Psoas muscle (tissue), 8 donors: ENCODE measurements around the gene CFDP1. TPM values are rescaled to one million over a fixed set of nuclear protein-coding genes. Genes with fewer than 3 reads are reported as not detected.

Source experiments
- ATAC-seq, 4 donors: fragments of 200-7000 bp; cut with Tn5 transposase; one replicate each; pipeline ENCODE4 v1.9.1; 2020; ENCODE audit warnings: moderate library complexity in 3 of 4, mild to moderate bottlenecking in 2 of 4
- DNase-seq, 2 donors: peaks; one replicate each; pipeline ENCODE4 v3.0.0-alpha.2; 2020
- H3K27ac ChIP-seq: fragments of 200-600 bp; one replicate; pipeline ENCODE4 v1.8.0; 2022
- H3K27me3 ChIP-seq, 3 donors: fragments of 200-600 bp in 1 of 3; one replicate each; pipeline versions ENCODE4 v1.6.1 to v1.8.0; 2013 to 2022; ENCODE audit warnings: low read length in 2 of 3, mild to moderate bottlenecking in 2 of 3, moderate library complexity in 1 of 3; ENCODE audit not compliant: insufficient read depth in 3 of 3
- H3K36me3 ChIP-seq, 2 donors: fragments of 200-600 bp in 1 of 2; one replicate each; pipeline versions ENCODE4 v1.6.1 to v1.8.0; 2013 to 2022; ENCODE audit warnings: low read depth in 1 of 2, mild to moderate bottlenecking in 1 of 2, moderate library complexity in 1 of 2; ENCODE audit not compliant: insufficient read depth in 1 of 2
- H3K4me1 ChIP-seq: fragments of 200-600 bp; one replicate; pipeline ENCODE4 v1.8.0; 2022
- H3K4me3 ChIP-seq: fragments of 200-600 bp; one replicate; pipeline ENCODE4 v1.8.0; 2022; ENCODE audit warnings: mild to moderate bottlenecking
- H3K9me3 ChIP-seq: fragments of 200-600 bp; one replicate; pipeline ENCODE4 v1.8.0; 2022
- WGBS, 3 donors: extraction: QIAGEN DNeasy Blood & Tissue Kit; methylation state at CpG; one replicate each; pipeline versions ENCODE4 v1.1.6 to v1.1.7; 2013; 5-methylcytosine and 5-hydroxymethylcytosine counted together
- intact Hi-C, 2 donors: fragments of 100-400 bp; cut with DNase I; formaldehyde crosslinking; loops; one replicate each; pipeline versions ENCODE4 v1.11.0 to v1.14.2; 2022
- polyA plus RNA-seq, 3 donors: library from polyadenylated mRNA; stranded (reverse); fragments of 200-250 nt; gene quantifications; one replicate each; pipeline ENCODE4 v1.2.3, GENCODE V29; 2013
- total RNA-seq, 4 donors: library from RNA; stranded (reverse); fragmentation: NEBNext Ultra II Directional in 2 of 4; extraction: Animal tissue kit (Norgen Biotek cat#: 25700) in 2 of 4; gene quantifications; one replicate each; pipeline versions ENCODE4 v1.2.1 to v1.2.4, GENCODE V29; 2021 to 2023
- TF ChIP-seq, protein P1 (sequence below): fragments of 200-600 bp; IDR thresholded peaks from one replicate; pipeline ENCODE4 v1.8.0; 2022; ENCODE audit warnings: antibody characterized with exemption
- donor health status: healthy with polysubstance abuse.
- donor health status: DM: no; HTN: no; CAD: no; lungs with moderate emphysema.
- donor health status: Bipolar disorder and iron deficiency.
- donor health status: healthy.
- donor health status: DM: yes; HTN: yes; CAD: no.
- donor health status: DM: no; HTN: no; CAD: no.
- donor health status: DM: no; HTN: no; CAD: no.
- donor health status: DM: yes; HTN: yes; CAD: no.

CFDP1 gene
- total and polyA plus RNA-seq, 7 donors = 16.6 to 78.2 (median 21.9) TPM

DNA sequence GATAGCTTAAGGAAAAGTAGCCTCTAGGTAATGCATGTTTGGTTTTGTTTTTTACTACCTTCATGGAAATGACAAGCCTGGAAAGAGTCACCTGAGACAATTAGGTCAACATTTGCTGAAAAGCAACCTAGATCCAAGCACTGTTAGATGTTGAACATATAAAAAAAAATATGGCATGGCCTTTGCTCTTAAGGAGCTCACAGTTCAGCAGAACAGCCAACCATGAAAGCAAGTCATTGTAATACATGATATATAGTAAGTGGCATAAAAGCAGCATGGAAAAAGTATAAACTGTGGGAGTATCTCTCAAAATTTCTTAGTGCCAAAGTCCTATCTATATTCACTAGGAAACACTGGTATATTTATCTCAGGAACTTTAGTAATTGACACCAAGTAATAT is 31.6 kb downstream of the CFDP1 start:
- TF ChIP-seq, protein P1, sequence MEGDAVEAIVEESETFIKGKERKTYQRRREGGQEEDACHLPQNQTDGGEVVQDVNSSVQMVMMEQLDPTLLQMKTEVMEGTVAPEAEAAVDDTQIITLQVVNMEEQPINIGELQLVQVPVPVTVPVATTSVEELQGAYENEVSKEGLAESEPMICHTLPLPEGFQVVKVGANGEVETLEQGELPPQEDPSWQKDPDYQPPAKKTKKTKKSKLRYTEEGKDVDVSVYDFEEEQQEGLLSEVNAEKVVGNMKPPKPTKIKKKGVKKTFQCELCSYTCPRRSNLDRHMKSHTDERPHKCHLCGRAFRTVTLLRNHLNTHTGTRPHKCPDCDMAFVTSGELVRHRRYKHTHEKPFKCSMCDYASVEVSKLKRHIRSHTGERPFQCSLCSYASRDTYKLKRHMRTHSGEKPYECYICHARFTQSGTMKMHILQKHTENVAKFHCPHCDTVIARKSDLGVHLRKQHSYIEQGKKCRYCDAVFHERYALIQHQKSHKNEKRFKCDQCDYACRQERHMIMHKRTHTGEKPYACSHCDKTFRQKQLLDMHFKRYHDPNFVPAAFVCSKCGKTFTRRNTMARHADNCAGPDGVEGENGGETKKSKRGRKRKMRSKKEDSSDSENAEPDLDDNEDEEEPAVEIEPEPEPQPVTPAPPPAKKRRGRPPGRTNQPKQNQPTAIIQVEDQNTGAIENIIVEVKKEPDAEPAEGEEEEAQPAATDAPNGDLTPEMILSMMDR = no peak
- intact Hi-C loops = loop anchor here in 1 of 2 donors (5.0 kb wide), 1 partner anchor 204 kb away; no protein-coding TSS in a partner anchor
- Histone ChIP-seq H3K27me3 (no peaks in the 10 kb centered on the region), H3K9me3 (no peaks in the 10 kb centered on the region), H3K27ac (peak overlapping the region; percentile 48), H3K4me3 (no peak overlapping the region), H3K36me3 (peaks cover 0 to 11% of the 10 kb centered on the region in 2 donors), H3K4me1 (peaks cover 19% of the 10 kb centered on the region)
- peak in 2 of 4 donors; percentile 17 to 26 for ATAC-seq
- DNase-seq = no peak

GRCh38 chr16:75398333-75398732 is 35.0 kb downstream of the CFDP1 start:
- Histone ChIP-seq H3K27me3 (no peaks in the 10 kb centered on the region), H3K4me3 (no peak overlapping the region), H3K4me1 (peaks cover 19% of the 10 kb centered on the region), H3K9me3 (no peaks in the 10 kb centered on the region), H3K27ac (no peak overlapping the region), H3K36me3 (peaks cover 2 to 16% of the 10 kb centered on the region in 2 donors)
- no peak for DNase-seq
- ATAC-seq = no peak
- 67 to 85% (median 72%) methylated on average over 1 of the region's 1 CpG for WGBS, 3 donors
- TF ChIP-seq, protein P1 = no peak
- intact Hi-C loops = no loop called here

- intact Hi-C loops = no loop called here
- TF ChIP-seq, protein P1 = no peak
- no peak for DNase-seq
- 86 to 95% (median 90%) methylated on average over 5 of the region's 5 CpGs for WGBS, 3 donors
- Histone ChIP-seq H3K4me1 (no peaks in the 10 kb centered on the region), H3K9me3 (no peaks in the 10 kb centered on the region), H3K27me3 (no peaks in the 10 kb centered on the region), H3K4me3 (no peak overlapping the region), H3K36me3 (peaks cover 9 to 48% of the 10 kb centered on the region in 2 donors), H3K27ac (no peak overlapping the region)
- no peak for ATAC-seq
These were observed 38.4 kb downstream of the CFDP1 start for GRCh38 chr16:75394941-75395340.

- DNase-seq = no peak
- Histone ChIP-seq H3K36me3 (peaks cover 9 to 51% of the 10 kb centered on the region in 2 donors), H3K9me3 (no peaks in the 10 kb centered on the region), H3K4me3 (no peak overlapping the region), H3K27me3 (no peaks in the 10 kb centered on the region), H3K27ac (no peak overlapping the region), H3K4me1 (no peaks in the 10 kb centered on the region)
- WGBS, 3 donors = 77 to 84% (median 78%) methylated on average over 2 of the region's 2 CpGs
- ATAC-seq = no peak
- TF ChIP-seq, protein P1 = no peak
- intact Hi-C loops = no loop called here
These were observed 40.4 kb downstream of the CFDP1 start for GRCh38 chr16:75392906-75393305.
